Sigmoid colon (tissue), 7 donors: ENCODE data around the gene ENC1. TPM values are rescaled to one million over a fixed set of nuclear protein-coding genes. Genes with fewer than 3 reads are reported as not detected.

Experiments
- DNase-seq: peaks from one replicate; pipeline ENCODE4 v3.0.0-alpha.2; 2019
- H3K27ac ChIP-seq, 4 donors: fragments of 200-600 bp; sonication (generic); one replicate each; pipeline ENCODE4 v1.5.1; 2016 to 2019; ENCODE audit warnings: mild to moderate bottlenecking in 1 of 4
- H3K27me3 ChIP-seq, 3 donors: fragments of 200-600 bp; sonication (generic); one replicate each; pipeline ENCODE4 v1.5.1; 2019; ENCODE audit warnings: mild to moderate bottlenecking in 1 of 3
- H3K36me3 ChIP-seq, 4 donors: fragments of 200-600 bp; sonication (generic); one replicate each; pipeline ENCODE4 v1.5.1; 2016 to 2019
- H3K4me1 ChIP-seq, 4 donors: fragments of 200-600 bp; sonication (generic); one replicate each; pipeline ENCODE4 v1.5.1; 2017 to 2019
- H3K4me3 ChIP-seq, 4 donors: fragments of 200-600 bp; sonication (generic); one replicate each; pipeline ENCODE4 v1.5.1; 2017 to 2019; ENCODE audit warnings: mild to moderate bottlenecking in 2 of 4, moderate library complexity in 1 of 4
- H3K9me3 ChIP-seq, 4 donors: fragments of 200-600 bp in 3 of 4; sonication (generic) in 3 of 4; one replicate each; pipeline versions ENCODE4 v1.5.1 to v1.6.1; 2013 to 2019
- EP300 ChIP-seq, 4 donors: sonication (generic); formaldehyde crosslinking; IDR thresholded peaks; one replicate each; pipeline ENCODE4 v1.6.1; 2017; ENCODE audit warnings: antibody characterized with exemption in 4 of 4
- POLR2A ChIP-seq, 2 donors: fragments of 450-650 bp; IDR thresholded peaks; one replicate each; pipeline ENCODE4 v1.6.1; 2016; ENCODE audit warnings: antibody characterized with exemption in 2 of 2, mild to moderate bottlenecking in 2 of 2, moderate library complexity in 2 of 2
- POLR2AphosphoS5 ChIP-seq, 4 donors: sonication (generic); formaldehyde crosslinking; IDR thresholded peaks; one replicate each; pipeline ENCODE4 v1.6.1; 2017; ENCODE audit warnings: antibody characterized with exemption in 4 of 4
- whole genome bisulfite sequencing, 2 donors: extraction: QIAGEN DNeasy Blood & Tissue Kit; methylation state at CpG; one replicate each; pipeline ENCODE4 v1.1.7; 2013; 5-methylcytosine and 5-hydroxymethylcytosine counted together
- intact Hi-C: fragments of 100-400 bp; cut with DNase I; formaldehyde crosslinking; loops from one replicate; pipeline ENCODE4 v1.15.1; 2023
- polyA plus RNA-seq, 3 donors: library from polyadenylated mRNA; stranded (reverse); fragments of 200-250 nt; gene quantifications; one replicate each; pipeline ENCODE4 v1.2.3, GENCODE V29; 2013
- total RNA-seq, 4 donors: library from RNA; depleted of rRNA; stranded (reverse); fragments of >200 nt; gene quantifications; one replicate each; pipeline ENCODE4 v1.1.0, GENCODE V29; 2016
- TF ChIP-seq, protein P1 (sequence below), 4 experiments: fragments of 450-650 bp in 3 of 4; fragments of 200-600 bp in 1 of 4; IDR thresholded peaks; one replicate each; pipeline ENCODE4 v1.5.1; 2016 to 2019; ENCODE audit warnings: antibody characterized with exemption in 4 of 4, mild to moderate bottlenecking in 3 of 4, moderate library complexity in 2 of 4
- donor health status: healthy with polysubstance abuse.
- donor health status: Bipolar disorder and iron deficiency.
- donor health status: healthy.

Gene ENC1
- total and polyA plus RNA-seq, 7 donors, result 3.6 to 19.9 (median 4.9) TPM

DNA sequence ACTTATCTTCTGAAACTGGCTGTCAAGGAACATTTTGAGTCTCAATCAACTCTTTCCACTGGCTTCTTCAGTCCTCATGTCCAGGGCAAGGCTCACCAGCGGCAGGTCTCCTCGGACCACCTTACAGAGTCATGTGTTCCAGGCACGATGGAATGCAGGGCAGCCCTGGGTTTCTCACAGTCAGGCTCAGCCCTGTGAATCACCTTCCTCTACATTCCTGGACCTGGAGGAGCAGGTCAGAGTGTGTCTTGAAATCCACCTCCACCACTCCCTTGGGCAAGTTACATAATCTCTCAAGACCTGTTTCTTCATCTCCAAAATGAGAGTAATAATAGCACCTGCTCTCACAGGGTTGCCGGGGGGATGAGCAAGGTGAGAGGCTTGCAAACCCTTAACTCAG lies 16.0 kb downstream of the ENC1 start:
- Histone ChIP-seq H3K36me3 (no peaks in the 10 kb centered on the region), H3K27ac (no peak overlapping the region), H3K27me3 (no peaks in the 10 kb centered on the region), H3K4me3 (no peak overlapping the region), H3K9me3 (peaks cover 0 to 3% (median 0%) of the 10 kb centered on the region in 4 donors), H3K4me1 (no peaks in the 10 kb centered on the region)
- 97 to 98% methylated on average over 4 of the region's 4 CpGs for WGBS, 2 donors
- DNase-seq, result no peak
- intact Hi-C loops, result no loop called here
- TF ChIP-seq, protein P1, sequence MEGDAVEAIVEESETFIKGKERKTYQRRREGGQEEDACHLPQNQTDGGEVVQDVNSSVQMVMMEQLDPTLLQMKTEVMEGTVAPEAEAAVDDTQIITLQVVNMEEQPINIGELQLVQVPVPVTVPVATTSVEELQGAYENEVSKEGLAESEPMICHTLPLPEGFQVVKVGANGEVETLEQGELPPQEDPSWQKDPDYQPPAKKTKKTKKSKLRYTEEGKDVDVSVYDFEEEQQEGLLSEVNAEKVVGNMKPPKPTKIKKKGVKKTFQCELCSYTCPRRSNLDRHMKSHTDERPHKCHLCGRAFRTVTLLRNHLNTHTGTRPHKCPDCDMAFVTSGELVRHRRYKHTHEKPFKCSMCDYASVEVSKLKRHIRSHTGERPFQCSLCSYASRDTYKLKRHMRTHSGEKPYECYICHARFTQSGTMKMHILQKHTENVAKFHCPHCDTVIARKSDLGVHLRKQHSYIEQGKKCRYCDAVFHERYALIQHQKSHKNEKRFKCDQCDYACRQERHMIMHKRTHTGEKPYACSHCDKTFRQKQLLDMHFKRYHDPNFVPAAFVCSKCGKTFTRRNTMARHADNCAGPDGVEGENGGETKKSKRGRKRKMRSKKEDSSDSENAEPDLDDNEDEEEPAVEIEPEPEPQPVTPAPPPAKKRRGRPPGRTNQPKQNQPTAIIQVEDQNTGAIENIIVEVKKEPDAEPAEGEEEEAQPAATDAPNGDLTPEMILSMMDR (IDR thresholded peaks at IDR 0.05), result no peak
- TF ChIP-seq POLR2A (IDR thresholded peaks at IDR 0.05), result no peak
- TF ChIP-seq EP300 (IDR thresholded peaks at IDR 0.05), result no peak
- TF ChIP-seq POLR2AphosphoS5 (IDR thresholded peaks at IDR 0.05), result no peak

DNA sequence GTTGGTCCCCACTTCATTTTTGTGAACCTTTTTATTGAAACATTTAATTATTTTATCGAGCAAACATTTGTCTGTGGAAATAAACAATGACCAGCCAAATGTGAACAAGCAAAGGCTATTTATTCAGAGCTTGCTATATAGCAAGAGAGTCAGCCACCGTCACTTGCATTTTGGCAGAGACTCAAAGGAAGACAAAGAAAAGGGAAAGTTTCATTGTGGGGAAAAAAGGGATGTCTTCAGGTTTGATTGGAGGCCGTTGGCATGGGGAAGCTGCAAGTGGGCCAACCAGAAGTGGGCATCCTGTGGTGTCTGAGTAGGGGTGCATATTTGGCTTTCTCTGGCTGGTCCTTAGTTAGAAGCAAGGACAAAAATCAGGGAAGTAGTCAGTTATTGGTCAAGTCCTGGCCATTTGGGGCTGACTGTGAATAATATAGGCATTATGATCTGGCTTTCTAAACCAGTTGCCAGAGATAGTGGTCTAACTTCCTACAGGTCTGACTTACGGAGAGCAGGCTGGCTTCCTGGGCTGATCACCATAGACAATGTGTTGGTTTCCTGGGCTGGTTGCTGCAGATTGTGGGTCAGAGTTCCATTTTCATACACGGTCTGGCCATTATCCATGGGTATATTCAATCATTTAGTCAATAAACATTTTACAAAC lies 16.6 kb downstream of the ENC1 start:
- no peaks in the 10 kb centered on the region for H3K4me1 ChIP-seq
- intact Hi-C loops, result no loop called here
- no peak overlapping the region for H3K4me3 ChIP-seq
- 84 to 88% methylated on average over 5 of the region's 5 CpGs for WGBS, 2 donors
- no peak for DNase-seq
- H3K9me3 ChIP-seq, result peaks cover 0 to 3% (median 0%) of the 10 kb centered on the region in 4 donors
- H3K27ac ChIP-seq, result no peak overlapping the region
- no peaks in the 10 kb centered on the region for H3K36me3 ChIP-seq
- H3K27me3 ChIP-seq, result no peaks in the 10 kb centered on the region
- TF ChIP-seq POLR2A (IDR thresholded peaks at IDR 0.05) (no peak), POLR2AphosphoS5 (IDR thresholded peaks at IDR 0.05) (no peak), EP300 (IDR thresholded peaks at IDR 0.05) (no peak)
- TF ChIP-seq, protein P1 (IDR thresholded peaks at IDR 0.05), result no peak

DNA sequence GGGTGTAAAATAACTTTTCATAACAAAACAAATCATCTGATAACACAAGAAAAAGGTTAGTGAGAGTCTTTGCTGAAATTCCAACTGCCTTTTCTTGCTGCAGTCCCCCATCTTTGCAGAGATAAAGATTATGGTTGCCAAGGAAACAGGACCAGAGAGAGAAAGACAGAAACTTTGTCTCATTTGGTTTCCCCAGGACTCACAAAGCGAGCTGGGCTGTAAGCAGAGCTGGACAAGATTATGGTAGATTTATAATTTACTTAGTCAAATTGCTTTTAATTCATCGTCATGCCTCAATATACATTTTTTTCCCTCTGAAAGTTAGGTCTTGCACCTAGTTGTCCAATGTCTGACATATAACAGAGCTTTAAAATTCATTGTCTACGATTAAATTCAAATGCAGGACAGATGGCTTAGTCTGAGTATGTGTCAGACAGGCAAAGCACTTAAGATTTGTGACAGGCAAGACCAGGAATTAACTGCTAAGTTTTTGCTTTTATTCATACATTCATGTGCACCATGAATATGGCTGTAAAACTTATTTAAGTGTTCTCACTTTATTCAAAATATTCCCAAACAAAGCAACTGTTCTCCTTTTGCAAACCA lies 17.4 kb downstream of the ENC1 start:
- H3K4me1 ChIP-seq, result no peaks in the 10 kb centered on the region
- intact Hi-C loops, result no loop called here
- peaks cover 0 to 3% (median 0%) of the 10 kb centered on the region in 4 donors for H3K9me3 ChIP-seq
- 84 to 85% methylated on average over 3 of the region's 3 CpGs for WGBS, 2 donors
- no peaks in the 10 kb centered on the region for H3K27me3 ChIP-seq
- DNase-seq, result no peak
- no peaks in the 10 kb centered on the region for H3K36me3 ChIP-seq
- H3K4me3 ChIP-seq, result no peak overlapping the region
- H3K27ac ChIP-seq, result no peak overlapping the region
- TF ChIP-seq POLR2A (IDR thresholded peaks at IDR 0.05) (no peak), POLR2AphosphoS5 (IDR thresholded peaks at IDR 0.05) (no peak), EP300 (IDR thresholded peaks at IDR 0.05) (no peak)
- TF ChIP-seq, protein P1 (IDR thresholded peaks at IDR 0.05), result no peak

DNA sequence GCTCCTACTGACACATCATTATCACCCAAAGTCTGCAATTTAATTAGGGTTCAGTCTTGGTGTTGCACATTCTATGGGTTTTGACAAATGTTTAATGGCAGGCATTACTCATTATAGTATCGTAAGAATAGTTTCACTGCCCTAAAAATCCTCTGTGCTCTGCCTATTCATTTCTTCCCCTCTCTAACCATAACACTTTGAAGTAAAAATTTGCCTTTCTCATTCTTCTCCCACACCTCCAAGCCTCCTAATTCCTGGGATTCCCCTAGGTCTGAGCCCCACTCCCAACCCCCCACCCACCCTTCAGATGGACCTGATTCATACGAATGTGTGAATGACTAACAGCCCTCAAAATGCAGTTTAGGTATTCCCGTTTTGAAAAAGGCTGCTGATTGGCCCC lies 18.4 kb downstream of the ENC1 start:
- TF ChIP-seq, protein P1 (IDR thresholded peaks at IDR 0.05), result no peak
- no peaks in the 10 kb centered on the region for H3K36me3 ChIP-seq
- H3K27me3 ChIP-seq, result no peaks in the 10 kb centered on the region
- no peaks in the 10 kb centered on the region for H3K4me1 ChIP-seq
- 73 to 81% methylated on average over 3 of the region's 3 CpGs for WGBS, 2 donors
- no peak for DNase-seq
- intact Hi-C loops, result no loop called here
- no peak overlapping the region for H3K27ac ChIP-seq
- no peak overlapping the region for H3K4me3 ChIP-seq
- peaks cover 0 to 3% (median 0%) of the 10 kb centered on the region in 4 donors for H3K9me3 ChIP-seq
